ENCODE results near the gene CTXN1. TPM values are rescaled to one million over a fixed set of nuclear protein-coding genes. Genes with fewer than 3 reads are reported as not detected.
"Not testable (repeated sequence)": the region's sequence is repeated elsewhere in the genome, so short reads cannot be mapped to it uniquely, and the experiment has no call there.

Gene CTXN1
- total RNA-seq, 2 experiments from 2014 or later: 0.23 TPM; not detected in 1

DNA sequence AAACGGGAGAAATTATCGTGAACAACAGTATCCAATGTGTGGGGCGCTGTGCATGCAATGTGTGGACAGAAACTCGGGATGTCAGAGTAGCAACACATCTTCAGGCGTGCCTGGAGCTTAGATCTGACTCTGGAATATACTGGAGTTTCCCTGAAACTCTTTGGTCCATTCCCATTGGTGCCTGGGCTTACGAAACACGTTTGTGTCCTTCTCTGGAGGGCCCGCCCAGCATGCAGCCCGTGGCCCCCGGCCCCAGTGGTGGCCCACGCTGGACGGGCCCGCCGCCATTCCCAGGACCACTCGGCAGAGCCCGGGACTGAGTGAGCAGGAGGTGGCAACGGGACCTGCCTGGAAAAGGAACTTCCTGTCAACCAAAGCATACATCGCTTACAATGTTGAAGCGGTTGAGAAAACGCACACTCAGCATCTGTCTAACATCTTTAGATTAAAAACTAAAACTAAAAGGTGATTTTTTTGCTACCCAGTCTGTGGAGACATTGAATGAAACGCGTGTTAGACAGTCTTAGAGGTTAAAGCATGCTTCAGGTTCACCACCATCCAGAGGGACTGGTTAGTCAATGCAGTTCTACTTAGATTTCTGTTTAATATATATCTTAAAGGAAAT is 36.8 kb upstream of the CTXN1 start:
- Mint-ChIP-seq H3K4me1 (peaks cover 3% of the 10 kb centered on the region), H3K27me3 (no peaks in the 10 kb centered on the region), H3K4me3 (no peak overlapping the region), H3K9me3 (ENCODE audit: low read depth) (no peaks in the 10 kb centered on the region), H3K36me3 (peaks cover 19% of the 10 kb centered on the region), H3K27ac (no peak overlapping the region)
- no peak for ATAC-seq
- no peak for DNase-seq
- CTCF ChIA-PET: no interaction called here

DNA sequence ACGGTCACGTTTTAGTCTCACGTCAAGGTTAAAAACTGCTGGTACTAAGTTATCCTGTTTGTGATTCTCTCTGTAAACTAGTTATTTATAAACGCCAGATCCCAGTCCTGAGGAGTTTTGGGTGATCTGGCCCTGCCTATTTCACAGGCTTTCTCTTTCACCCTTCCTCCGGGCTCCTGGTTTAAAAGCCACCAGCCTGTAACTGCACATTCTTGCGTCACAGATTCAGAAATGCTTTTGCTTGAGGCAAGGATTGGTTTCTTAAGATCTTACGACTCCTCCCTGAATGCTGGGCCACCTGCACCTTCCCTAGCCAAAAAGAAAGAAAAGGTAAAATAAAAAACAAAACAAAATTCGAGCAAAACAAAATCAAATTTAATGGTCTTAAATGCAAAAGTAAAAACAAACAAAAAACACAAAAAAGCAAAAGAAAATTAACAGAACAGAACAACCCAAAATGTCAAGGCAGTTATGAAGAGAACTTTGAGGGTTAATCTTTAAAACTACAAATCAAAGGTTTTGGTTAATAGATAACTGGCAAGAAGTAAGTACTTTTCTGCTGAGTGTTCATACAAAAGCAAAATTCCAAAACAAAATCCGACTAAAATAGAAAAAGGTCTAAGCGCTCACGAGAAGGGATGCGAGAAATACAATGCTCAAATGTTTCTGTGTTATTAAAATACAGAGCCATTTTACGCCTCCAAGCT is 36.1 kb upstream of the CTXN1 start:
- no peaks in the 10 kb centered on the region for H3K9me3 Mint-ChIP-seq (ENCODE audit: low read depth)

DNA sequence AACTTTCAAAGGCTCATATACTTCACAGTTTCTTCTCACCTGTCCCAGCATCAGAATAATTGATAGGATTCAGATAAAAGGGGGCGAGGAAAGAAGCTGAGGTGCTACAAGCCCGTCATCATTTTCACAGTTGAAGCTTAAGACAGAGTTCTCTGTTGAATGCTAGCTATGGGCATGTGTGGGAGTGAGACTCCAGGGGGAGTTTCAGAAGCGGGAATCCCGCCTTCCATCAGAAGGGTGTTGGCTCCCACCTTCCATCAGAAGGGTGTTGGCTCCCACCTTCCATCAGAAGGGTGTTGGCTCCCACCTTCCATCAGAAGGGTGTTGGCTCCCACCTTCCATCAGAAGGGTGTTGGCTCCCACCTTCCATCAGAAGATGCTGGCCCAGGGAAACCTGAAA is 35.1 kb upstream of the CTXN1 start:
- H3K4me1 Mint-ChIP-seq; H3K36me3 Mint-ChIP-seq; H3K27ac Mint-ChIP-seq; H3K27me3 Mint-ChIP-seq; DNase-seq; H3K9me3 Mint-ChIP-seq (ENCODE audit: low read depth); H3K4me3 Mint-ChIP-seq; ATAC-seq: not testable (repeated sequence)
- CTCF ChIA-PET: interaction anchor here (0.9 to 1.1 kb wide), 2 partner anchors 41 to 45 kb away, joined by 3 read pairs; partner anchors contain the start of gene ELAVL1

More for the DNA sequence above, 36.1 kb upstream of the CTXN1 start:
- peaks cover 3% of the 10 kb centered on the region for H3K4me1 Mint-ChIP-seq
- no peak for ATAC-seq
- no peak overlapping the region for H3K27ac Mint-ChIP-seq
- no peak overlapping the region for H3K4me3 Mint-ChIP-seq
- H3K36me3 Mint-ChIP-seq: peaks cover 13% of the 10 kb centered on the region
- CTCF ChIA-PET: no interaction called here
- H3K27me3 Mint-ChIP-seq: no peaks in the 10 kb centered on the region
- no peak for DNase-seq

DNA sequence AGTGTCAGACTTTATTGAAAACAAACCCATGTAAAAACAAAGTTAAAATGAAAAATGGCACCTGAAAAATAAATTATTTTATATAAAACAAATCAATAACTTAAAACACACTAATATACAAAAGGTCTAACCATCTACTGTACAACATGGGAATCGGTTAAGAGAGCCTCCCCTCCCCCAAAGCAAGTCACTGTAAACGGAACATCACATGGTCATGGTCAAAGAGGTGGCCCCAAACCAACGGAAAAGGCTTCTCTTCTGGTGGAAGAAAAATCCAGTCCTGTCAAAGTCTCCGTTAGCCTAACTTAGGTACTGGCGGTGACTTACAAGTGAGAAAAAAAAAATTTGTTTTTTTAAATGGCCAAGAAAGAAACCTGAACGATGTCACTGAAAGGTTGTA is 33.3 kb upstream of the CTXN1 start:
- Mint-ChIP-seq H3K36me3 (peaks cover 9% of the 10 kb centered on the region), H3K27me3 (no peaks in the 10 kb centered on the region), H3K9me3 (ENCODE audit: low read depth) (no peaks in the 10 kb centered on the region), H3K27ac (no peak overlapping the region), H3K4me1 (no peaks in the 10 kb centered on the region), H3K4me3 (no peak overlapping the region)
- no peak for ATAC-seq
- CTCF ChIA-PET: no interaction called here
- no peak for DNase-seq

DNA sequence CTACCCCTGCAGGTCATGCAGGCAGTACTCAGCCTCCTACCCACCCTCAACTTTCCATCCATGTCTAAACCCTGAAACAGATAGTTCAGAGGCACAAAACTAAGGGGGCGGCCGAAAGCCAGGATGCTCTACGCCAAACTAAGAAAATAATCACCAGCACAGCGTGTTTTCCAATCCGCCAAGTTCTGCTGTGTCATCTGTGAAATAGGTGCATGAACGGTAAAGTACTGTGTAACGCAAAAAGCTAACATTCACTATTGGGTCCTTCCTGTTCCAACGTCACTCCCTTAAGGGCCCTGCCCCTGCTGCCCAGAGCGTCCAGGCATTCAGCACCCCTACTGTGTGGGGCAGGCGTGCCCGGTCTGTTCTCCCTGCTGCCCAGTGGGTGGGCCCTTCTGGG is 29.8 kb upstream of the CTXN1 start:
- ATAC-seq: no peak
- CTCF ChIA-PET: no interaction called here
- DNase-seq: no peak
- Mint-ChIP-seq H3K36me3 (no peaks in the 10 kb centered on the region), H3K27ac (no peak overlapping the region), H3K4me3 (no peak overlapping the region), H3K27me3 (no peaks in the 10 kb centered on the region), H3K4me1 (no peaks in the 10 kb centered on the region), H3K9me3 (ENCODE audit: low read depth) (no peaks in the 10 kb centered on the region)

DNA sequence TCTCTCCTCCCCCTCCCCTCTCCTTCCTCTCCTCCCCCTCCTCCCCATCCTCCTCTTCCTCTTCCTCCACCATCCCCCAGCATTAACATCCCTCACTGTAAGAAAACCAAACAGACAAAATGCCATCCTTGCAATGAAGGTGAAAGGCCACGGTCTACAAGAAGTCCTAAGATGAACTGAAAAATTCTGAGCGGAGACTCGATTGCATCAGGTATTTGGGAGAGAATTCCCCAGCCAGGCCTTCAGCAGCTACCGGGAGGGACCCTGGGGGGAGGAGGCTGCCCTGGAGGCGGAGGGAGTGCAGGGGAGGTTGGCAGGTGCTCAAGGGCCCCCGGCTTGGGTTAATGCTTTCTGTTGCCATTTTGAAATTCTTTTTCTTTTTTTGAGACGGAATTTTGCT is 27.6 kb upstream of the CTXN1 start:
- no peaks in the 10 kb centered on the region for H3K27me3 Mint-ChIP-seq
- H3K4me1 Mint-ChIP-seq: no peaks in the 10 kb centered on the region
- H3K4me3 Mint-ChIP-seq: no peak overlapping the region
- CTCF ChIA-PET: interaction anchor here (0.7 kb wide), 1 partner anchor 9 kb away, joined by 3 read pairs; no protein-coding TSS in a partner anchor
- H3K9me3 Mint-ChIP-seq (ENCODE audit: low read depth): no peaks in the 10 kb centered on the region
- DNase-seq: no peak
- no peaks in the 10 kb centered on the region for H3K36me3 Mint-ChIP-seq
- no peak for ATAC-seq
- no peak overlapping the region for H3K27ac Mint-ChIP-seq

GRCh38 chr19:7953060-7953459 is 27.1 kb upstream of the CTXN1 start:
- H3K9me3 Mint-ChIP-seq (ENCODE audit: low read depth): no peaks in the 10 kb centered on the region
- no peak overlapping the region for H3K27ac Mint-ChIP-seq
- no peak overlapping the region for H3K4me3 Mint-ChIP-seq
- no peaks in the 10 kb centered on the region for H3K27me3 Mint-ChIP-seq
- no peaks in the 10 kb centered on the region for H3K4me1 Mint-ChIP-seq
- no peak for DNase-seq
- H3K36me3 Mint-ChIP-seq: no peaks in the 10 kb centered on the region
- peak; percentile 23 for ATAC-seq
- CTCF ChIA-PET: no interaction called here

GRCh38 chr19:7947939-7948338 is 22.0 kb upstream of the CTXN1 start:
- ATAC-seq (no peak), DNase-seq (no peak)
- Mint-ChIP-seq H3K27me3 (no peaks in the 10 kb centered on the region), H3K27ac (no peak overlapping the region), H3K4me1 (peaks cover 14% of the 10 kb centered on the region), H3K36me3 (no peaks in the 10 kb centered on the region), H3K9me3 (ENCODE audit: low read depth) (no peaks in the 10 kb centered on the region), H3K4me3 (no peak overlapping the region)
- CTCF ChIA-PET: no interaction called here

DNA sequence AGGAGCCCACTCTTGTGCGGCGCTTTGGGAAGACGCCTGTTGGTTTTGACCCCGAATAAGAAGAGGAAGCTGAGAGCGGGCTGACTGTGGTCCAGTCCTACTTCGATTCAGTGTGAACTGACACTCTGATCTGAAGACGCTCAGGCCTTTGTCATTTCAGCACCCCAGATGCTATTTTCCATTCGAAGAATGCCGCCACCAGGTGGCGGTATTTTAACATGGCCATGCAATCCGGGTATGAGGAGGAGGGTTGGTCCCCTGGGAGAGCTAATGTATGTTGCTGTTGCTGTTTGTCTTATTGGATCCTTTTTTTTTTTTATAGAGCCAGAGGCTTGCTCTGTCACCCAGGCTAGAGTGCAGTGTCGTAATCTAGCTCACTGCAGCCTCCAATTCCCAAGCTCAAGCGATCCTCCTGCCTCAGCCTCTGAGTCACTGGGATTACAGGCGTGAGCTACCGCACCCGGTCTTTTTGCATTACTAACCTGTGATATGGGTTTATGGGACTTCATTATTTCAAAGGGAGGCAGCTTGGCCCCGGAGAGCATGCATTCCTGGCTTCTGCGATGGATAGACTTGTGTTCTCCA is 18.3 kb upstream of the CTXN1 start:
- Mint-ChIP-seq H3K4me3 (peak overlapping the region; percentile 83), H3K27ac (peak overlapping the region; percentile 91), H3K36me3 (peaks cover 8% of the 10 kb centered on the region), H3K4me1 (peaks cover 33% of the 10 kb centered on the region), H3K27me3 (no peaks in the 10 kb centered on the region), H3K9me3 (ENCODE audit: low read depth) (no peaks in the 10 kb centered on the region)
- ATAC-seq (peak; percentile 46), DNase-seq (peak; percentile 92)
- CTCF ChIA-PET: interaction anchor here (0.6 to 5.7 kb wide), 36 partner anchors 9 to 397 kb away, joined by 3 to 75 read pairs (median 4); partner anchors contain the start of genes CTXN1, ELAVL1, MAP2K7 and PET100

GRCh38 chr19:7943444-7944176 is 17.7 kb upstream of the CTXN1 start, which contains the start of gene TIMM44:
Gene TIMM44, minus strand, starts transcription at chr19:7943666. Its CDS starts 15 bp downstream, at chr19:7943651.
- Mint-ChIP-seq H3K27me3 (no peaks in the 10 kb centered on the region), H3K36me3 (peaks cover 13% of the 10 kb centered on the region), H3K4me1 (peaks cover 33% of the 10 kb centered on the region), H3K4me3 (peak within 1 kb of the TSS; percentile 83), H3K9me3 (ENCODE audit: low read depth) (no peaks in the 10 kb centered on the region), H3K27ac (peak within 1 kb of the TSS; percentile 91)
- peak; percentile 100 for DNase-seq
- ATAC-seq: peak; percentile 99
- CTCF ChIA-PET: interaction anchor here (0.6 to 5.7 kb wide), 33 partner anchors 8 to 478 kb away, joined by 3 to 75 read pairs (median 5); partner anchors contain the start of genes CTXN1, ELAVL1, MAP2K7 and PET100

DNA sequence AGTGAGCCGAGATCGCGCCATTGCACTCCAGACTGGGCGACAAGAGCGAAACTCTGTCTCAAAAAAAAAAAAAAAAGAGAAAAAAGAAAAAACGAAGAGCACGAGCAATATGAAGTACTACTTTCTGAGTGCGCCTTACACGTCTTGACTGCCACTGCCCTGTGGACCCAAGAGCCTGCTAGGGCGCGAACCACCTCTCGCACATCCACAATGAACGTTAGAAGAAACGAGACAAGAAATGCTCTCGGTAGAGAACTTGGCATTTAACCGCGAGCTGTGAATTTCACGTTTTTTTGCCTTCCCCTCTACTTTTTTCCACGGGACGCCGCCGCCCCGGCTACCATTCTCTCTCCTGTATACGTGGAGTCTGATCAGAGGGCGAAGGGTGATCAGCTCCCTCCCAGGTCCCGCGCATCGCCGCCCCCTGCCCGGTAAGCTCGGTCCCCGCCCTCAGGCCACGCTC is 17.1 kb upstream of the CTXN1 start:
- Mint-ChIP-seq H3K27ac (peak overlapping the region; percentile 91), H3K9me3 (ENCODE audit: low read depth) (no peaks in the 10 kb centered on the region), H3K4me3 (peak overlapping the region; percentile 83), H3K27me3 (no peaks in the 10 kb centered on the region), H3K36me3 (peaks cover 13% of the 10 kb centered on the region), H3K4me1 (peaks cover 33% of the 10 kb centered on the region)
- DNase-seq (no peak), ATAC-seq (peak; percentile 6)
- CTCF ChIA-PET: interaction anchor here (0.6 to 5.7 kb wide), 21 partner anchors 14 to 399 kb away, joined by 3 to 75 read pairs (median 7); partner anchors contain the start of genes CTXN1, ELAVL1, MAP2K7 and PET100

GRCh38 chr19:7941895-7942596 is 16.1 kb upstream of the CTXN1 start:
- Mint-ChIP-seq H3K9me3 (ENCODE audit: low read depth) (no peaks in the 10 kb centered on the region), H3K36me3 (peaks cover 16% of the 10 kb centered on the region), H3K27me3 (no peaks in the 10 kb centered on the region), H3K27ac (peak overlapping the region; percentile 60), H3K4me1 (peaks cover 33% of the 10 kb centered on the region), H3K4me3 (peak overlapping the region; percentile 83)
- ATAC-seq (no peak), DNase-seq (no peak)
- CTCF ChIA-PET: interaction anchor here (3.4 to 5.7 kb wide), 2 partner anchors 21 to 63 kb away, joined by 74 to 75 read pairs; partner anchors contain the start of genes ELAVL1 and SNAPC2

Data from activated CD8-positive, alpha-beta memory T cell treated with anti-CD3 and anti-CD28 coated beads, Interleukin-2, amount 10 ng/mL, durations not matched to agents 7 days and 5 days (primary cell).